HG03159 (cell line): ENCODE results near the gene CCM2.

Source experiments
- ATAC-seq: cut with Tn5 transposase; IDR thresholded peaks from one replicate; pipeline ENCODE4 v1.9.1; 2021; ENCODE audit warnings: mild to moderate bottlenecking, moderate library complexity; ENCODE audit not compliant: unreplicated experiment

Gene CCM2

GRCh38 chr7:45076946-45077345 lies 76.9 kb downstream of the CCM2 start:
- no peak for ATAC-seq

GRCh38 chr7:45077579-45077978 lies 77.6 kb downstream of the CCM2 start:
- no peak for ATAC-seq

GRCh38 chr7:45078125-45078681 lies 78.2 kb downstream of the CCM2 start:
- no peak for ATAC-seq

GRCh38 chr7:45080265-45080957 lies 80.4 kb downstream of the CCM2 start:
- ATAC-seq: no peak

- ATAC-seq: no peak
Observed at GRCh38 chr7:45080958-45081669, 81.1 kb downstream of the CCM2 start.

GRCh38 chr7:45081670-45081974 lies 81.6 kb downstream of the CCM2 start:
- ATAC-seq: no peak

GRCh38 chr7:45082031-45082830 lies 82.2 kb downstream of the CCM2 start:
- ATAC-seq: no peak

- no peak for ATAC-seq
Observed at GRCh38 chr7:45082831-45083331, 82.9 kb downstream of the CCM2 start.

GRCh38 chr7:45084336-45084735 lies 84.3 kb downstream of the CCM2 start:
- no peak for ATAC-seq

GRCh38 chr7:45084901-45085618 lies 85.1 kb downstream of the CCM2 start:
- no peak for ATAC-seq

- no peak for ATAC-seq
Observed at GRCh38 chr7:45085619-45086200, 85.7 kb downstream of the CCM2 start.

- ATAC-seq: no peak
Observed at GRCh38 chr7:45086331-45087065, 86.5 kb downstream of the CCM2 start.

GRCh38 chr7:45087301-45088145 lies 87.5 kb downstream of the CCM2 start:
- no peak for ATAC-seq

- no peak for ATAC-seq
Observed at GRCh38 chr7:45088146-45088701, 88.2 kb downstream of the CCM2 start.

- no peak for ATAC-seq
Observed at GRCh38 chr7:45088821-45089340, 88.9 kb downstream of the CCM2 start, which contains the start of gene NACAD. Gene NACAD, minus strand, starts transcription at chr7:45088969. Its CDS starts 75 bp downstream, at chr7:45088894.

GRCh38 chr7:45089341-45089891 lies 89.4 kb downstream of the CCM2 start:
- ATAC-seq: no peak

- no peak for ATAC-seq
Observed at GRCh38 chr7:45092100-45092930, 92.3 kb downstream of the CCM2 start.
